Pons (tissue), 1 donor: ENCODE results near the gene ZNF576.
A peak's percentile ranks its signal among the peaks of the same experiment; 100 is the strongest.

Experiments used
- DNase-seq: peaks from one replicate; pipeline ENCODE4 v3.0.0-alpha.2; 2016; ENCODE audit warnings: low spot score

Gene ZNF576

DNA sequence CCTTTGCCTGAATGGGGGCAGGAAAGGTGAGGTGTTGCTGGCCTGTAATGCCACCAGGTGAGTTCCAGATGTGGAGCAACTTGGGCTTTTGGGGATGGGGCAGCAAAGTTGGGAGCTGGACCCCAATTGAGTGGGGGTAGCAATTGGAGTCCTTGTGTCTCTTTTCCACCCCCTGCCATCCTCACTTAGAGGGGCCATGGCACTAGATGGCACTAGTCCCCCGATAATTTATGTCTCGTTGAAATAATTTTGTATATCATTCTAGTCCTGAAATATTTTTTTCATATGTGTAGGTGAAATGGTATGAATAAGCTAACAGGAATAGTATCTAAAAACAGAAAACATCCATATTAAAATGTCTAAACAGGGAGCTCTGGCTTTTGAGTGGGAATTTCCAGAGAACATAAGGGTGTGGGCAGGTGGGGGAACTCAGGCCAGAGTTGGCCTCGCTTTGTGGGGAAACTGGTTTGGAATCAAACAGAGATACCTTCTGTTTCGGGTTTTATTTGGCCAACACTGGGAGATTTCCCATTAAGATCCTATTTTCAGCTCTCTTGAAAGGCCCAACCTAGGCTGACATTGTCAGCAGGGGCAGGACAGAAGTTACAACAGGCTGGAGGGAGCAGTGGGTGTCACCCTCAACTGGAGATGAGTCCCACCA is 3.4 kb downstream of the ZNF576 start:
- no peak for DNase-seq

DNA sequence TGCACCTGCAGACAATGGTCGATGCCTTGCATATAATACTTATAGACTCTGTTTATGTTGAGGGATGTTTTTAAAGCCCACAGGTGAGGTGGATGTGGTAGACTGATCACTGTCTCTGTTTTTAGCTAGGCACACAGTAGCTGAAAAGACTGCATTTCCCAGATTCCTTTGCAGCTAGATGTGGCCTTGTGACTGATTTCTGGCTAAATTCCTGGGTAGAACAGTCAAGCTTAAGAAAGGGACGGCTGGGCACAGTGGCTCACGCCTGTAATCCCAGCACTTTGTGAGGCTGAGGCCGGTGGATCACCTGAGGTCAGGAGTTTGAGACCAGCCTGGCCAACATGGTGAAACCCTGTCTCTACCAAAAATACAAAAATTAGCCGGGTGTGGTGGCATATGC is 3.9 kb downstream of the ZNF576 start:
- peak; percentile 46 for DNase-seq

DNA sequence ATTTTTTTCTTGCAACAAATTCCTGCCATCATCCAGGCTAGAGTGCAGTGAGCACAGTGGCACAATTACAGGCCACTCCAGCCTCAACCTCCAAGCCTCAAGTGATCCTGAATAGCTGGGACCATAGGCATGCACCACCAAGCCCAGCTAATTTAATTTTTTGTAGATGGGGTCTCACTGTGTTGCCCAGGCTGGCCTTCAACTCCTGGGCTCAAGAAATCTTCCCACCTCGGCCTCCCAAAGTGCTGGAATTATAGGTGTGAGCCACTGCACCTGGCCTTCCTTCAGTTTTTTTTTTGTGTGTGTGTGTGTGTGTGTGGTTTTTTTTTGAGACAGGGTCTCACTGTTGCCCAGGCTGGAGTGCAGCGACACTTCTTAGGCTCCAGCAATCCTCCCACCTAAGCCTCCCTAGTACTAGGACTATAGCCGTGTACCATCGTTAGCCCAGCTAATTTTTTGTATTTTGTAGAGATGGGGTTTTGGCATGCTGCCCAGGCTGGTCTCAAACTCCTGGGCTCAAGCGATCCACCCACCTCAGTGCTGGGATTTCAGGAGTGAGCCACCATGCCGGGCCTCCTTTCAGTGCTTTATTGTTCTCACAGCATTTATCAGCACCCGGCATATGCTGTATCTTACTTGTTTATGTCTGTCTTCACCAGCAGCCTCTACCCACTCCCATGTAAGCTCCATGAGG is 9.6 kb downstream of the ZNF576 start:
- no peak for DNase-seq

DNA sequence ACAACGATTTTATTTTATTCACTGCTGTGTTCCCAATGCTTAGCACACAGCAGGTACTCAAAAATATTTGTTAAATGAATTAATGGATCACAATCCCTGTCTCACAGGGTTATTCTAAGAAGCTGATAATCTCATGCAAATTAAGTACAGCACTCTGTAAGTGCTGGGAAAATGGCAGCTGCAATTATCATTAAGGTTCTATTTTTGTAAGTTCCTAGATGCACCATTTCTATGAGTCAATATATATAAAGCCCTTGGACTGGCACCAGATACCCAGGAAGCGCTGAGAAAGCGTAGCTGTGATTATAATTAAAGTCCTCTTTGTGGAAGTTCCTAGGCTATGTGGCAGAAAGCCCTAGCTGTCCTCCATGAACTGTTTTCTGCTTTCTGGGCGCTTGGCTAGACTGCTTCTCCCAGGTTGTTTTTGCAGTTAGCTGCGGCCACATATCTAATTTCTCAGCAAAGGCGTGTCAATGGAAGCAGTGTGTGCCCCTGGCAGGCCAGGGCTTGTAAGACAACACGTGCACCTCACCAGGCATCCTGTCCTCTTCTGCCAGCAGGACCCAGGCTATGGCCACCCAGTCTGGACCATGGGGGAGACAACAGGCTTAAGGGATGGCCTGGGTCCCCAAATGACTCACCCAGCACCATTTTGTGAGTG is 10.3 kb downstream of the ZNF576 start:
- no peak for DNase-seq

DNA sequence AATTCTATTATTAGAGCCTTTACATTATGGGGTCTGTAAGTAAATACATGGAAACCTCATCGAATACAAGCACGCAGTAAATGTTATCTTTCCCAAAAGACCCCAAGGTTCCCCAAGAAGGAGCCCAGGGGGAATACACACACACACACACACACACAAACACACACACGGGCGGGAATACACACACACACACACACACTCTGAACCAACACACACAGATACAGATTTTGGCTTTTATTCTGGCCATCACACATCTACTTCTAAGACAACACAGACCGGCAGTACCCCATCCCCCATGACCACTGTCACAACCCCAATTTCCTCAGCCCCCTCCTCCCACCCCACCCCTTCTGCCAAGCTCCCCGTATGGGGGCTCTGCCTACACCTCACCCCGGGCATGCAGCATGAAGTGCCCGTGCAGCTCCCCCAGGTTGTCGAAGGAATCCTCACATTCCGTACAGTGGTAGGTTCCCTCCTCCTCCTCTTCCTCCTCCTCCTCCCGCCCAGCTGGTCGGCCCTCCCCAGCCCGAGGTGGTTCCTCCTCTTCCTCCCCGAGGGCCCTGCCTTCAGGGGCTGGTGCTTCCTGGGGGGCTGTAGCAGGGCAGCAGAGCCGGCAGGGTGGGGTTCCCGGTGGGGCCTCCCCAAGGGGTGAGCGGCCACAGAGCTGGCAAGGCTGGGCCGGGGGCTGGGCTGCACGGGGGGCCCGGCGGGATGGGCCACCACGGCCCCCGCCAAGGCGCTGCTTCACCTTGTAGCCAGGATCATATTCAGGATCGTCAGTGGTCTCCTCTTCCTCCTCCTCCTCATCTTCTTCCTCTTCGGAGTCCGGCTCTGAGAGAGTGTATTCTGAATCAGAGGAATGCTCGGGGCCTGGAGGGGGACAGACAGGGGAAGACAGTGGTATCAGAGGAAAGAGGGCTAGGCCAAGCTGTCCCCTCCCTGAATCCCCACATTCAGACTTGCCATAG is 11.1 kb downstream of the ZNF576 start:
- no peak for DNase-seq

DNA sequence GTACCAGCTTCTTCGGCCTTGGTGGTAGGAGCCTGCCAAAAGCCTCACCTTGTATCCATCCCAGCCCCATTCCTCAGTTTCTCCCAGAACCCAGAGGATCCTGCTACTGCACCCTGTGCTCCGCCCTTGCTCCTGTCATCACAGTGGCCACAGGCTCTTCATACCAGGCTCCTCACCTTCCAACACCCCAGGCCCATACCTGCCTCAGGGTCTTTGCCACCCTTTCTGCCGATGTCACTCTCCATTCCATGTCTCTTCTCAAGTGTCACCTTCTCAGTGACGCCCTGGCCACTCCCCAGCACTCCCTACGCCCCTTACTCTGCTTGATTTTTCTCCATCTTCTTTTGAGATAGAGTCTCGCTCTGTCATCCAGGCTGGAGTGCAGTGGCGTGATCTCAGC is 13.5 kb downstream of the ZNF576 start:
- no peak for DNase-seq

DNA sequence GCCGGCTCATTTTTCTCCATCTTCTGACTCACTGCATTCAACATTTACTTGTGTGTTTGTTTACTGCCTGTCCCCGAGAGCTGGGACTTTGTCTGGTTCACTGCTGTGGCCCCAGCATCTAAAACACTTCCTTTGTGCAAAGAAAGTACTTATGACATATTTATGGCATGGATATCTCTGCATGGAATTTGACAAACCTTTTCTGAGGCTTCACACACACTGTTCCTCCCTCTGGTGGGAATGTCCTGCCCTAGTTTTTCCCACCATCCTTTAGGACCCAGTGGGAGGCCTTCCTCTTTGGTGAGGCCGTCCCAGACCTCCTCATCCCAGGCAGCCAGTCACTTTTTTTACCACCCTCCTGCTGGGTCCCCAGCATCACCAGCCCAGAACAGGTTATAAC is 14.1 kb downstream of the ZNF576 start:
- no peak for DNase-seq

DNA sequence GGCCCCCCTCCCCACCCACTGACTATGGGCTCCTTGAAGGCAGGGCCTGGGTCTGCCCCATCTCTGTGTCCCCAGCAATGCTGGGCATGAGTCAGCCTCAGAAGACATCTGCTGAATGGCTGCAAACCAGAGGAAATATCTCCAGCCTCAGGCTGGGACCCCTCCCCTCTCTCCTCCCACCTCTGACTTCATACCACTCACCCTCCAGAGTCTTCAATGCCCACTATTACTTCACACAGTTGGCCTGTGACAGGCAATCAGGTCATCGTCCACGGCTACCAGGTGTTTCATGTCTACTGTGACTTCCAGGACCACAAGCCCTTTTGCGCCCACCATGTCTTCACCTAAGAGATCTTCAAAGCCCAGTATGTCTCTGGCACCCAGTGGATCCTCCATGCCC is 15.4 kb downstream of the ZNF576 start, which contains the start of gene SRRM5:
Gene SRRM5, plus strand, starts transcription at position 301 of the 400 bp plus-strand sequence. Its CDS starts 34 bp downstream, at position 335.
- no peak for DNase-seq

DNA sequence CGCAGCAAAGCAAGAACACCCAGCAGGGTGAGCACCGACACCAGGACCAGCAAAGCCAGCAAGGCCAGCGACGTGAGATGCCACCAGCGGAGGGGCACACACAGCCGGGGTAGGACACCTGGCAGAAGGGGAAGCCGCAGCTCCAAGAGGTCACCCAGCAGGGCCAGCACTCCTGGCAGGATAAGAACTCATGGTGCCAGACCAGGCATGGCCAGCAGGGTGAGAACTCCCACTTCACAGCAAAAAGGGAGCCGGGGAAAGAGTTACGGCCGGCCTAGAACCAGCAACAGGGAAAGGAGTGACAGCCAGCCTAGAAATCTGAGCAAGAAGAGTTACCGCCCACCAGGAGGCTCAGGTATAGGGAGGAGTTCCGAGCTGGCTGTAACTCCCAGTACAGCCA is 16.0 kb downstream of the ZNF576 start:
- DNase-seq, result no peak

DNA sequence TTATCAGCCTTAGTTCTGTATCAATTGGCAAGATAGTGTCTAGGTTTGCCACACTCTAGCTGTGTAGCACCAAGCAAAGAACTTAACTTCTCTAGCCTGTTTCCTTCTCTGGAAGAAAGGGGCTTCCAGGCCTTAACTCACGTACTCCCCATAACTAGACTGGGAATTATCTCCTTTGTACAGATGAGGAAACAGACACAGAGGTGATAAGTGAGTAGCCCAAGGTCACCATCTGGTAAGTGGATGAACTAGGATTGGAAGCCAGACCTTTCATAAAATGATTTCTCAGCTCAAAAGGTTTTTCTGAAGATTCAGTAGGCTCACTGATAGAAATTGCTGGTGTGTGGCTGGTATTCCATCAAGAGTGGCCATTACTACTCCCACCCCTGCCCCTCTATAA is 19.9 kb downstream of the ZNF576 start:
- DNase-seq, result no peak

DNA sequence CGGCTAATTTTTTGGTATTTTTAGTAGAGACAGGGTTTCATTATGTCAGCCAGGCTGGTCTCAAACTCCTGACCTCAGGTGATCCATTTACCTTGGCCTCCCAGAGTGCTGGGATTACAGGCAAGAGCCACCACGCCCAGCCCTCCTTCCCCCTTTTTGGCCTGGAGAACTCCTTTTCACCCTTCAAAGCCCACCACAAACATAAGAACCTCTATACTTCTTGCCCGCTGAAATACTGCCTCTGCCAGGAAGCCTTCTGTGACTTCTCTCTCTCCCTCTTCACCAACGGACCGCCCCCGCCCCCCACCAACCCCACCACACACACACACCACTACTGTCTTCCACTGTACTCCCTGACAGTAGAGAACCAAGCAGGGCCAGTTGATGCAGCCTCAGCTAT is 20.6 kb downstream of the ZNF576 start:
- no peak for DNase-seq

DNA sequence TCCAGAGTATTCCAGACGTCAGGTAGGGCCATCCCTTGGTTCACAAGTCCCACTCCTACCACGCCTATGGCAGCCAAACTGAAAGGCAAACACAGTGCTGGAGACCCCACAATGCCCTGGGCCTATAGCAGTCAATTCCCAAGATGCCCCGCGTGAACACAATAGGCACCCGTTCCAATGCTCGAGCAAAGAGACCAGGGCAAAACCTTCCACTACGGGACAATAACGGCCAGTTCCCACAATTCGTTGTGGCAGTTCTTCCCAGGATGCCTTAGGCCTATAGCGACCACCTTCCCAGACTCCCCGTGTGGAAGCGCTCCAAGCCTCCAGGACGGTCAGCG is 22.5 kb downstream of the ZNF576 start:
- peak; percentile 59 for DNase-seq

DNA sequence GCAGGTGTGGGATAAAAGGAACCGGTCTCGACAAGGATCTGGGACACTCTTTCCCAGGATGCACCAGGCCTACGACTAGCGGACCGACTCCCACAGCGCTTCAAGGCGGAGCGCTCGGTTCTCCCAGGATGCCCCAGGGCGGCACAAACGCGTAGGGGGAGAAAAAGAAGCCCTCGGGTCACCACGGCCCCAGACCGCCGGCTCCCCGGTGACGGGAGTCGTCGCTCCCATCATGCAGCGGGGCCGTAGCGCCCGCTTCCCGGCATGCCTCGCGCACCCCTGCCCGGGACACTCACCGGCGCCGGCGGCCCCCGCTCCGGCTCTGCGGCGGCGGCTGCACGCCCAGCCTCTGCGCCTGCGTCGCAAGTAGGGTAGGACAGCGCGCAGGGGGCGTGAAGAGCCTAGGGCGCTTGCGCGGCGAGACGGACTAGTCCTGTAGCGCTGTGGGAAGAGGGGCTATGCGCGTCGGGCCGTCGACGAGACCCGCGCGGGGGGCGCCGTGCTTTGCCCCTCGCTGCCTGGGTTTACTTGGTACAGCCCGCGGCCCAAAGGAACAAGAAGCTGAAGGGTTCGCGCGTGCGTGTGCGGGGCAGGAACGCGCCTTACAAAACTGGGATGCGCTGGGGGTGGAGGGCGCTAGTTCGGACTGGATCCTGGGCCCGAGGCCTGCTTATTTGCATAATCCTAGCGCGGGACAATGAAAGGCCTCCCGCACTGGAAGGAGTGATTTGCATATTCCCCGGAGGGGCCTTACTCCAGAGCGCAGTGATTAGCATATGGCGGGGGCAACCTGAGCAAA is 23.1 kb downstream of the ZNF576 start, which contains the start of gene ZNF428:
Gene ZNF428, minus strand, starts transcription at position 368 of the 799 bp plus-strand sequence. CDS start 5,325 bp downstream, outside the sequence.
- peak; percentile 93 for DNase-seq

DNA sequence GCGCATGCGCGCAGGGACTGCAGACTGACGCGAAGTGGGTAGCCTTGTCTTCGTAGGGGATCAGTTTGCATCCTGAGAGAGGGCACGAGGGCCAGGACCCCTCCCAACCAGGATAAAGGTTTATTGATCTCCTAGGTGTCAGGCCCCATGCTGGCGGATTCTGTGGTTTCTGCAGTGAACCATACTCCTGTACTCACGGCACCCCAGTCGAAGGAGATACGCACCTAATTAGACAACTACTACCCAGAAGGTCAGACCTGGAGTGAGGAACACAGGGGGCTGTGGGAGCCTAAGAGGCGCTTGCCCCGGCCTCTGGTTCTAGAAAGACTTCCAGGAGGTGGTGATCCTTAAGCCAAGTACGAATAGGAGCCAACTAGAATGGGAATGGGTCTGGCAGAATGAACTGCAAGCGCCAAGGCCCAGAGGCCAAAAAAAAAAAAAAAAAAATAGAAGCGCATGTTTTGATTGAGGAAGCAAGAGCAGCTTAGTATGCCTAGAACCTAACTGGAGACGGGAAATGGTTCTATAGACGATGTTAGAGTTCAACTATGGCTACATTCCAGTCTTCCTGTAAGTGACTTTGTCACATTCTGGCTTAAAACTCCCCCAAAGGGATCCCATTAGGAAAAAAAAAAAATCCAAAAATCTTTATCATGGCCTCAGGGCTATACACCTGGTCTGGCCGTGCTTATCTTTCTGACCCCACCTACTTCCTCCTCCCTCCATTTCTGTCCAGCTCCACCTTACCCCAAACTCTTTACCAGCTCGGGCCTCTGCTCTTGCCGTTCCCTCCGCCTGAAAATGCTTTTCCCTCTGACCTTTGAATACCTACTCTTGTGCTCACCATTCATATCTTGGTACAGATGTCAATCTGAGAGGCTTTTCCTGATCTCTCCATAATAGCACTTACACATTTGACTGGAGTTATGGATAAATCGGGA is 23.9 kb downstream of the ZNF576 start:
- no peak for DNase-seq

DNA sequence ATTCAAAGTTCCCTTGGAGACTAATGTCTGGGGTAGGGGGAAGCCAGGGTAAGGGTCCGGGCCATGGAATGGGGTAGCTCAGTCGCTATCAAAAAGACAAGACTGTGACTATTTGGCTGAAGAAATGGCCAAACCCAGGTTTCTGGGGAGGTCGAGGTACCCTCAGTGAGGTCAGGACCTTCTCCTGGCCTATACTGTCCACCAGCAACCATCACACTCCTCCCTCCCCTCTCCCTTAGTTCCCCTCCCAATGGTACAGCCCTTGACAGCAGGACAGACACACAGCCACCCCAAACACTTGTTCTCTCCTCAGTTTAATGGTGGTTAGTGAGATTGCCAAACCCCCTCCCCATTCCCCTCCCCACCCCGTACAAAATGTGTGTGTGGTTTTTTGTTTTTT is 25.7 kb downstream of the ZNF576 start:
- DNase-seq, result no peak

DNA sequence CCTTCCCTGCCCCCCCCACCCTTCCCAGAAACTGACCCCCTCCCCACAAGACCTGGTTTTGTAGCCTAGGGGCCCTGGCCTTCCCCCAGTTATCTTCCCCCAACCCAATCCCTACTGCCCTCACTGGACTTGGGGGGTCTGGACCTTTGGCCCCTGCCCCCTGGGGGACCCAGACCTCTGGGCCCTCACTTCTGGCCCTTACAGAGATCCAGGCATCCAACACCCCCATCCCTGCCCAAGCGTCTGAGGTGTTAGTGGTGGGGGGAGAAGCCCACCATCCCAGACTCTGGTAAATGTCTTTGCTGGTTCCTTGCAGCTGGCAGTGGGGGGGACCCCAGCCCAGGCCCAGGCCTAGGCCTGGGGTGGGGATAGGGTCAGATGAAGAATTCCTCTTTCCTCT is 26.6 kb downstream of the ZNF576 start:
- DNase-seq, result no peak

DNA sequence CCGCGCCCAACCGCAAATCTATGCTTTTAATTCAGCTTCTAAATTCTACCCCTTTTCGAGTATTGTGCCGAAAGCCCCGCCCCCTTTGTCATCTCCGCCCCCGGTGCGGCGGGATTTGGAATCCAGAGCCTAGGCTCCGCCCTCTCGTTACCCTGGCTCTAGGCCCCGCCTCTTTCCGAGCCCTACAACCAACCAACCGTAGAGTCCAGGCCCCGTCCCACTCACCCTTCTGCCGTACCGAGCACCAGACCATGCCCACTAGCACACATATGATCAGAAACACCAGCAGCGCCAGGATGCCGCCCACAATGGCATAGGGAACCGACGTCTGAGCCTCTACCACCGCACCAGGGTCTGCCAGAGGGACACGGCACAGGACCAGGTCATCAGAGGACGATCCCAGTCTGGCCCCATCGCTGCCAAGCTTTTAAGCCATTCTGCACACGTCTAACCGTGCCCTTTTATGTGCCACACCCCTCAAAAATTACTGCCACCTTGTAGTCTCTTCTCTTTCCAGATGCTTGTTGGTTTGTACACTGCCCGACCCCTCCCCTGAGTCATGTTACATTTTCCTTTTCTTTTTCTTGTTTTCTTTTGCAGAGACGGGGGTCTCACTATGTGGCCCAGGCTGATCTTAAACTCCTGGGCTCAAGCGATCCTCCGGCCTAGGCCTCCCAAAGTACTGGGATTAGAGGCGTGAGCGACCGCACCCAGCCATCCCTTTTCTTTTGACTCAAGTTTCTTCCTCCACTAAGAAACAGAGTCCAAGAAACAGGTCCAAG is 27.7 kb downstream of the ZNF576 start:
- DNase-seq, result no peak

DNA sequence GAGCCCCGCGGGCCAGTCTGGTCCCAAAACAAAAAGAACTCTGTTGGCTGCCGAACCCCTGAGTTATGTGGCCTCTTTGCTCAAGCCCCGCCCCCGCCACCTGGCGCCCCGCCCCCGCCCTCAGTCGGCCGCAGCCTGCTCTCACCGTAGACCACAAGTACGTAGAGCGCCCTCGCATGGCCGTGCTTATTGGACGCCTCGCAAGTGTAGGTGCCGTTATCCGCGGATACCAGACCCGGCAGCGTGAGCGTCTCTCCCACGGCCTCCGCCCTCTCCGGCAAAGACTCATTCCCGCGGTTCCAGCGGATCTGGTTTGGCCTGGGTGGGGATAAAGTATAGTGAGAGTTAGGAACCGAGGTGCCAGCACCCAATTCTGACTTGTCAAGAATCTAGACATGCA is 28.5 kb downstream of the ZNF576 start:
- no peak for DNase-seq

DNA sequence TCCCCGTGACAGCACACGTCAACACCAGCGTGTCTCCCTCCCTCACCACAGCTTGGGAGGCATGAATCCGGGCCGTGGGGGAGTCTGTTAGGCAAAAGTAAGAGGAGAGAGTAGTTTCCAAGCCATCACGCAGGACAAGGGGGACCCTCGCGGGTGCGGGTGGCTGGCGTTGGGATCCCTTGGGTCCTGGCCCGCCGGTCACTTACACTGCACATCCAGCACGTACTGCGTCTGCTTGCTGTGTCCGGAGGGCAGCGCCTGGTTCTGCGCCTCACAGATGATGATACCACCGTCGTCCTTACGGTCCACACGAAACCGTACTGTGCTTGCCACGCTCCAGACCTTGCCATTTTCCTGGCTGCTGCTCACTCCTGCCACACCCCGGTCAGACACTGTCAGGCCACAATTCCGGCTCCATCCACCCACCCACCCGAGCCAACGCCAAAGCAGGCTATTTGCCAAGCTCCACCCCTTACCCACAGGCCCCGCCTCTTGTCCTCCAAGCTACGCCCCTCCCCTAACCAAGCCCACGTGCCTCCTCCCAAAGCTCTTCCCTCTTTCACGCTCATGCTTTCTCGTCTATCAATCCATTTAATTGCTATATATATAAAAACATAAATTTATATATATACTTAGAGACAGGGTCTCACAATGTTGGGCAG is 29.7 kb downstream of the ZNF576 start:
- no peak for DNase-seq
